H9 (cell line): ENCODE results near the gene ABHD14A. TPM values are rescaled to one million over a fixed set of nuclear protein-coding genes. Genes with fewer than 3 reads are reported as not detected.

Source experiments
- DNase-seq: peaks from one replicate; pipeline ENCODE4 v3.0.0-alpha.2; 2017
- H2AFZ ChIP-seq: one replicate; pipeline ENCODE4 v1.6.1; 2013; ENCODE audit warnings: mild to moderate bottlenecking, low read length, control low read depth, moderate library complexity
- H2AK5ac ChIP-seq: 2 replicates; pipeline ENCODE4 v1.6.1; 2013; ENCODE audit warnings: low read length, control low read depth, mixed read lengths; ENCODE audit not compliant: insufficient read length
- H2BK120ac ChIP-seq: one replicate; pipeline ENCODE4 v1.6.1; 2013; ENCODE audit warnings: low read depth, mild to moderate bottlenecking, low read length, control low read depth, inconsistent platforms; ENCODE audit not compliant: poor library complexity, severe bottlenecking
- H2BK12ac ChIP-seq: 2 replicates; pipeline ENCODE4 v1.6.1; 2013; ENCODE audit warnings: low read length, control low read depth, mixed read lengths, low read depth; ENCODE audit not compliant: insufficient read length
- H2BK15ac ChIP-seq: 2 replicates; pipeline ENCODE4 v1.6.1; 2013; ENCODE audit warnings: low read depth, low read length, control low read depth
- H2BK20ac ChIP-seq: one replicate; pipeline ENCODE4 v1.6.1; 2013; ENCODE audit warnings: low read depth, mild to moderate bottlenecking, low read length, control low read depth, inconsistent platforms; ENCODE audit not compliant: poor library complexity, severe bottlenecking
- H2BK5ac ChIP-seq: 2 replicates; pipeline ENCODE4 v1.6.1; 2013; ENCODE audit warnings: low read length, control low read depth, mixed read lengths; ENCODE audit not compliant: insufficient read length
- H3K14ac ChIP-seq: 2 replicates; pipeline ENCODE4 v1.6.1; 2013; ENCODE audit warnings: low read length, control low read depth; ENCODE audit not compliant: insufficient read depth
- H3K18ac ChIP-seq: 2 replicates; pipeline ENCODE4 v1.6.1; 2013; ENCODE audit warnings: low read depth, mild to moderate bottlenecking, mixed read lengths, low read length, control low read depth; ENCODE audit not compliant: insufficient read length
- H3K23ac ChIP-seq: 2 replicates; pipeline ENCODE4 v1.6.1; 2013; ENCODE audit warnings: low read length, control low read depth, mixed read lengths, low read depth; ENCODE audit not compliant: insufficient read length
- H3K23me2 ChIP-seq: 2 replicates; pipeline ENCODE4 v1.6.1; 2013; ENCODE audit warnings: low read depth, mild to moderate bottlenecking, mixed read lengths, low read length, control low read depth; ENCODE audit not compliant: insufficient read length, poor library complexity, severe bottlenecking
- H3K27ac ChIP-seq: 2 replicates; pipeline ENCODE4 v1.5.1; 2013; ENCODE audit warnings: low read length, control low read depth, mixed read lengths, low read depth; ENCODE audit not compliant: insufficient read length
- H3K27me3 ChIP-seq: 2 replicates; pipeline ENCODE4 v1.6.1; 2013; ENCODE audit warnings: low read length, control low read depth, inconsistent platforms; ENCODE audit not compliant: insufficient read depth
- H3K4ac ChIP-seq: 2 replicates; pipeline ENCODE4 v1.6.1; 2013; ENCODE audit warnings: low read depth, mild to moderate bottlenecking, control low read depth, inconsistent platforms, low read length, moderate library complexity
- H3K4me1 ChIP-seq: 2 replicates; pipeline ENCODE4 v1.6.1; 2013; ENCODE audit warnings: low read length, control low read depth, inconsistent platforms; ENCODE audit not compliant: insufficient read depth
- H3K4me2 ChIP-seq: 2 replicates; pipeline ENCODE4 v1.6.1; 2013; ENCODE audit warnings: low read length, control low read depth, mixed read lengths; ENCODE audit not compliant: insufficient read length, insufficient read depth
- H3K56ac ChIP-seq: 2 replicates; pipeline ENCODE4 v1.6.1; 2013; ENCODE audit warnings: low read depth, mild to moderate bottlenecking, mixed read lengths, low read length, control low read depth; ENCODE audit not compliant: insufficient read length
- H3K79me1 ChIP-seq: 2 replicates; pipeline ENCODE4 v1.6.1; 2013; ENCODE audit warnings: low read depth, mild to moderate bottlenecking, moderate library complexity, low read length, control low read depth, inconsistent platforms; ENCODE audit not compliant: insufficient read depth, poor library complexity, severe bottlenecking
- H3K79me2 ChIP-seq: 2 replicates; pipeline ENCODE4 v1.6.1; 2013; ENCODE audit warnings: low read length, control low read depth, inconsistent platforms; ENCODE audit not compliant: insufficient read depth
- H3K9ac ChIP-seq: 2 replicates; pipeline ENCODE4 v1.6.1; 2013; ENCODE audit warnings: low read length, control low read depth, mixed read lengths; ENCODE audit not compliant: insufficient read length; ENCODE audit errors: extremely low read depth
- H3K9me3 ChIP-seq: one replicate; pipeline ENCODE4 v1.6.1; 2013; ENCODE audit warnings: low read depth, low read length, inconsistent platforms; ENCODE audit not compliant: control insufficient read depth
- H3T11ph ChIP-seq: one replicate; pipeline ENCODE4 v1.6.1; 2013; ENCODE audit warnings: mild to moderate bottlenecking, low read length, control low read depth, inconsistent platforms
- H4K20me1 ChIP-seq: one replicate; pipeline ENCODE4 v1.6.1; 2013; ENCODE audit not compliant: control insufficient read depth, insufficient read length, insufficient read depth
- H4K5ac ChIP-seq: 2 replicates; pipeline ENCODE4 v1.6.1; 2013; ENCODE audit warnings: low read depth, mild to moderate bottlenecking, mixed read lengths, low read length, control low read depth; ENCODE audit not compliant: insufficient read length
- H4K8ac ChIP-seq: replicated peaks from 2 replicates; pipeline ENCODE4 v1.6.1; 2013; ENCODE audit warnings: low read length, control low read depth, mixed read lengths, low read depth; ENCODE audit not compliant: insufficient read length
- H4K91ac ChIP-seq: 2 replicates; pipeline ENCODE4 v1.6.1; 2013; ENCODE audit warnings: low read depth, mild to moderate bottlenecking, moderate library complexity, mixed read lengths, low read length, control low read depth; ENCODE audit not compliant: insufficient read length
- H3K27ac Mint-ChIP-seq, 3 experiments: 2 replicates in 2 of 3; 3 replicates in 1 of 3; pipeline ENCODE4 v1.8.0; 2020 to 2021; ENCODE audit warnings: mixed read lengths in 3 of 3, mild to moderate bottlenecking in 1 of 3, moderate library complexity in 1 of 3
- H3K27me3 Mint-ChIP-seq: 2 replicates; pipeline ENCODE4 v1.8.0; 2021; ENCODE audit warnings: low read depth, mild to moderate bottlenecking, moderate library complexity, mixed read lengths
- H3K36me3 Mint-ChIP-seq, 3 experiments: 2 replicates in 2 of 3; 3 replicates in 1 of 3; pipeline ENCODE4 v1.8.0; 2020 to 2021; ENCODE audit warnings: low read depth in 3 of 3, mixed read lengths in 3 of 3; ENCODE audit not compliant: insufficient read depth in 1 of 3
- H3K4me1 Mint-ChIP-seq, 2 experiments: 2 replicates each; pipeline ENCODE4 v1.8.0; 2020; ENCODE audit warnings: mixed read lengths in 2 of 2
- H3K4me3 Mint-ChIP-seq, 2 experiments: 2 replicates in 1 of 2; 3 replicates in 1 of 2; pipeline ENCODE4 v1.8.0; 2020 to 2021; ENCODE audit warnings: mild to moderate bottlenecking in 2 of 2, mixed read lengths in 2 of 2, moderate library complexity in 1 of 2
- H3K9me3 Mint-ChIP-seq, 2 experiments: 2 replicates in 1 of 2; 3 replicates in 1 of 2; pipeline ENCODE4 v1.8.0; 2020; ENCODE audit warnings: mild to moderate bottlenecking in 2 of 2, mixed read lengths in 2 of 2, moderate library complexity in 1 of 2
- WGBS: extraction: QIAGEN DNeasy Blood & Tissue Kit; methylation state at CpG from one replicate; pipeline ENCODE4 v1.1.7; 2013; ENCODE audit warnings: missing lambda C conversion rate, low lambda C conversion rate, mixed read lengths; ENCODE audit not compliant: insufficient read length; ENCODE audit errors: extremely low coverage; 5-methylcytosine and 5-hydroxymethylcytosine counted together
- total RNA-seq: library from RNA; stranded (reverse); gene quantifications from 2 replicates; pipeline ENCODE4 v1.2.1, GENCODE V29; 2021
- TF ChIP-seq, protein P1 (sequence below): fragments of 200-600 bp; sonication (generic); conservative IDR thresholded peaks from 3 replicates; pipeline ENCODE4 v1.8.0; 2021; ENCODE audit warnings: antibody characterized with exemption, mild to moderate bottlenecking

Gene ABHD14A
- total RNA-seq, 1 experiment from 2014 or later = 3.1 TPM

DNA sequence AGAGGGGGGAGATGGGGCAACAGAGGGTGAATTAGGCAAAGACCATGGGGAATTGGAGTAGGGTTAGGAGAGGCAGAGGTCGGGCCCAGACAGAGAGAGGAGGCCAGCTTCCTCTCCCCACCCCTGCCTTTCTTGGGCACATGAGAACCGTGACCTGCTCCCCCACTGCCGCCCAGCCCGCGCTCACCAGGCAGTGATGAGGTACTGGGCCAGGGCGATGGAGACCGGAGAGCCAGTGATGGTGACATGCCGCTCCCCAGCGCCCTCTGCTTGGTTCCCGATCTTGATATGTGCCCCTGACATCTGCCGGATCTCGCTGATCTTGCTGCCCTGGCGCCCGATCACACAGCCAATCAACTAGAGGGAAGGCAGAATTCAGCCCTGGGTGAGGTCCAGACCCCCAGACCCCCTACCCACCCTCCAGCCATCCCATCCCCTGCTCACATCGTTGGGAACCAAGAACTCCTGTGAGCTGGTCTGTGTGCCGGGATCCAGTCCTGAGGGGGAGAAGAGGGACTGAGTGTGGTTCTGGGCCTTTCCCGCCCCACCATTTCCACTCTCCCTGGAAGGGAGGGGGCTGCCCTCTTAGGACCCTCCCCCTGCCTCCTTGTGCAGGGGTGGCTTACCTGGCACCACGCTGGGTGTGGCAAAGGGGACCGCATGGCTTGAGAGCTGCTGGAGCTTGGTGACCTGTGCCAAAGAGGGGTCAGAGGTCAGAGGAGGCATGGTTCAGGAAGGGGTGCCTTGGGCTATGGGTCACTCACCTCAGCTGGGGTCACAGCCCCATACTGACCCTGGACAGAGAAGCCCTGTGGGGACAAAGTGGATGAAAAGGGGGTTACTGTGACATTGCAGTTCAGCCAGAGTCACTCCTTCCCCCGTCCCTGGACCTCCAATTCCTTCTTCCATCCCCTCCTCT lies 16.0 kb upstream of the ABHD14A start:
- Mint-ChIP-seq H3K9me3 (no peaks in the 10 kb centered on the region), H3K4me1 (peaks cover 18 to 33% of the 10 kb centered on the region in 2 experiments), H3K4me3 (no peak overlapping the region), H3K27me3 (peaks cover 66% of the 10 kb centered on the region), H3K36me3 (no peaks in the 10 kb centered on the region), H3K27ac (peak overlapping the region in 1 of 3 experiments; percentile 35; a peak in 1 of 7 replicates)
- Histone ChIP-seq H3K27ac (no peak overlapping the region), H2AK5ac (no peak overlapping the region), H3K9ac (no peak overlapping the region), H3K4me1 (no peaks in the 10 kb centered on the region), H4K20me1 (no peaks in the 10 kb centered on the region), H2BK20ac (no peak overlapping the region), H4K91ac (no peak overlapping the region), H3K4ac (no peak overlapping the region), H2BK12ac (no peak overlapping the region), H4K5ac (no peak overlapping the region), H2BK120ac (no peak overlapping the region), H3K23ac (no peak overlapping the region), H2AFZ (no peak overlapping the region), H3K27me3 (peaks cover 16% of the 10 kb centered on the region), H3K18ac (no peak overlapping the region), H3K56ac (no peak overlapping the region), H3K4me2 (no peak overlapping the region), H2BK15ac (no peak overlapping the region), H3K9me3 (no peaks in the 10 kb centered on the region), H3K79me2 (no peaks in the 10 kb centered on the region), H3K14ac (no peak overlapping the region), H3T11ph (no peak overlapping the region), H3K79me1 (no peaks in the 10 kb centered on the region), H4K8ac (no peak overlapping the region), H2BK5ac (no peak overlapping the region), H3K23me2 (no peaks in the 10 kb centered on the region)
- WGBS = no CpG with 5 or more reads among the region's 20 CpGs
- DNase-seq = no peak
- TF ChIP-seq, protein P1, sequence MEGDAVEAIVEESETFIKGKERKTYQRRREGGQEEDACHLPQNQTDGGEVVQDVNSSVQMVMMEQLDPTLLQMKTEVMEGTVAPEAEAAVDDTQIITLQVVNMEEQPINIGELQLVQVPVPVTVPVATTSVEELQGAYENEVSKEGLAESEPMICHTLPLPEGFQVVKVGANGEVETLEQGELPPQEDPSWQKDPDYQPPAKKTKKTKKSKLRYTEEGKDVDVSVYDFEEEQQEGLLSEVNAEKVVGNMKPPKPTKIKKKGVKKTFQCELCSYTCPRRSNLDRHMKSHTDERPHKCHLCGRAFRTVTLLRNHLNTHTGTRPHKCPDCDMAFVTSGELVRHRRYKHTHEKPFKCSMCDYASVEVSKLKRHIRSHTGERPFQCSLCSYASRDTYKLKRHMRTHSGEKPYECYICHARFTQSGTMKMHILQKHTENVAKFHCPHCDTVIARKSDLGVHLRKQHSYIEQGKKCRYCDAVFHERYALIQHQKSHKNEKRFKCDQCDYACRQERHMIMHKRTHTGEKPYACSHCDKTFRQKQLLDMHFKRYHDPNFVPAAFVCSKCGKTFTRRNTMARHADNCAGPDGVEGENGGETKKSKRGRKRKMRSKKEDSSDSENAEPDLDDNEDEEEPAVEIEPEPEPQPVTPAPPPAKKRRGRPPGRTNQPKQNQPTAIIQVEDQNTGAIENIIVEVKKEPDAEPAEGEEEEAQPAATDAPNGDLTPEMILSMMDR = no peak
